ENCODE measurements around the gene LRRN2.

- TF ChIP-seq SIN3A (IDR thresholded peaks at IDR 0.05; ENCODE audit: borderline replicate concordance, insufficient read depth, low read length) (no peak), TAF1 (IDR thresholded peaks at IDR 0.05; ENCODE audit: borderline replicate concordance, insufficient read depth, low read length) (no peak)
Observed at GRCh38 chr1:204648576-204648975, 37.0 kb downstream of the LRRN2 start.

Data from PFSK-1 (cell line).